K562 (cell line): Measurements from ENCODE around the gene TMEM267. TPM values are rescaled to one million over a fixed set of nuclear protein-coding genes. Genes with fewer than 3 reads are reported as not detected.

ENCODE experiments used
- ATF6 ChIP-seq: sonication (generic); formaldehyde crosslinking; IDR thresholded peaks from 2 replicates; pipeline ENCODE4 v1.4.0; 2020; ENCODE audit warnings: mild to moderate bottlenecking, missing genetic modification reagents
- E2F8 ChIP-seq: fragments of 450-650 bp; IDR thresholded peaks from 2 replicates; pipeline ENCODE4 v1.7.1; 2018; ENCODE audit warnings: mild to moderate bottlenecking, low read depth; ENCODE audit not compliant: partially characterized antibody
- polyA plus RNA-seq, 8 experiments: library from polyadenylated mRNA; depleted of rRNA in 4 of 8; stranded (reverse) in 5 of 8; unstranded in 3 of 8; fragments of >200 nt; fragmentation: Nextera tagmentation in 2 of 8; fragmentation: Illumina TruSeq in 1 of 8; extraction: Ambion mirVana in 2 of 8; extraction: Trizol in 1 of 8; gene quantifications; 2 replicates each; pipeline versions ENCODE4 v1.2.1 to v1.2.3, GENCODE V29; 2011 to 2014; ENCODE audit warnings: inconsistent platforms in 1 of 8, missing spikeins in 1 of 8
- total RNA-seq, 7 experiments: library from RNA; depleted of rRNA in 6 of 7; stranded (reverse); fragments of >200 nt in 6 of 7; fragmentation: Illumina TruSeq in 2 of 7; extraction: Trizol in 2 of 7; gene quantifications; 2 replicates each; pipeline versions ENCODE4 v1.2.1 to v1.2.3, GENCODE V29; 2011 to 2021; ENCODE audit warnings: low replicate concordance in 1 of 7

TMEM267 gene
- total and polyA plus RNA-seq, 9 of the 15 experiments (the other 6 are each of a cell fraction or from before 2014, with no cell fraction given): 8.1 to 61.1 (median 17.8) TPM

DNA sequence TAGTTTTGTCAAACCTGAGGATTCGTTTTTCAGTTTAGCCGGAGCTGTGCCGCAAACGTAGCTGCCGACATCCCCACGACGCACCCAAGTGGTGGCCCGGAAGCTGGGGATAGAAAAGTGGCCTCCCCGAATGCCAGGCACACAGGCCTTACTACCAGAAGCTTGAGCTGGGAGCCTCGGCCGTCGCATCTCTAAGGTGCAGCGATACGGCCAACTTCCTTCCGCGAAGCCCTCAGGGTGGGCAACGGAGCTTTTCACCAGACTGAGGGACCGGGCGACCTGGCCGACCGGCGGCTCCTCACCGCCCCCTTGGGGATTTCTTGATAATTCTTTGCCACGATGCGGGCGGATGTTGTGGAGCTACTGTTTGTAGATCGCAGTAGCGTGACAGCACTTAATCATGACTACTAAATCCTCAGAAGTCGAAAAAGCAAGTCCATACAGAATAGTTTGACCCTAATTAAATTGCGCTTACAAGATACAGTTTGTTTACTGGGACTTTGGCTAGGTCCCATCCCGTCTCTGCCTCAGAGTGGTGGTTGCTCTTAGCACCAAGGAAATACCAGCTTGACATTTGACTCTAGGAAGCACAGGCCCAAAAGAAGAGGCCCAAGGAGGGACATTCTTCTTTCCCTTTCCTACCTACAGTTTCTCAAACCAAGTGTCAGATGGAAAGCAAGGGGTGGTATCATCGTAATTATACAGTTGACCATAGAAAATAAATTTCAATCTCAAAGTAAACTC, 613 bp upstream of the TMEM267 start (continued):
- TF ChIP-seq E2F8 (peak; percentile 38), ATF6 (CRISPR knock-in tag) (0 out of 2 replicates have a peak, but pooled peaks have one; percentile 63)
- TF ChIP-seq, all 486 proteins: peak for 134
